Fibroblast of gingiva (primary cell): Measurements from ENCODE around the gene CFAP20DC.
"Not testable (repeated sequence)": the region's sequence is repeated elsewhere in the genome, so short reads cannot be mapped to it uniquely, and the experiment has no call there.

Experiments
- DNase-seq: peaks from one replicate; pipeline ENCODE4 v3.0.0-alpha.2; 2011; ENCODE audit warnings: low read depth

Gene CFAP20DC

DNA sequence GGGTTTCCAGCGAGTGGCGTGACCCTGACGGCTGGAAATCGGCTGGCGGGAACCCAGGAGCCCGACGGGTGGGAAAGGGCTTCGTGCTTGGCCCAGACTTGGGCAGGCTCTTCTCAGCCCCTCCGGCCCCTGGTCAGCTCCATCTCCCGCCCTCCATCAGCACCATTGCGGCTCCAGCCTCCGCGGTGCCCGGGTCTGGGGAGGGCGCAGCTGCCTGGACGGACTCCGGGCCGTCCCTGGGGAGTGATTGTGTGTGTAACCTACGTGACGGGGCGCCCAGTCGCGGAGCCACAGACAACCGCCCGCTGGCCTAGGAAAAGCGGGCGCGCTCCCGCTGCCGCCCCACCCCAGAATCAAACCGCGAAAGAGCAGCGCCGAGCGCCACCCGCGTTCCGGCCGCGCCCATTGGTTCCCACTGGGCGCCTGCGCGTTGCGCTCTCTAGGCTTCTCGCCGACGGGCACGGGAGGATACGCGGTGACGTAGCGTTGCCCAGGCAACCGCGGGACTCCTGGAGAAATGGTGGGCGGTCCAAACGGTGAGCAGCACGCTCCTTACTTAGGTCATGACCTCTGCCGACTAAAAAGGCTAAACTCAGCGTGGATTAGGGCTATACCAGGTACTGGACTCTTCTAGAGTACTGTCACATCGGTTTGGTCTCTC is at the start of gene CFAP20DC:
Gene CFAP20DC (minus strand): TSS at position 355 of the 661 bp plus-strand sequence. CDS start 394 bp downstream, outside the sequence.
- peak; percentile 94 for DNase-seq

- peak; percentile 75 for DNase-seq
Measured at GRCh38 chr3:59098516-59098915, 48.7 kb upstream of the CFAP20DC start.

DNA sequence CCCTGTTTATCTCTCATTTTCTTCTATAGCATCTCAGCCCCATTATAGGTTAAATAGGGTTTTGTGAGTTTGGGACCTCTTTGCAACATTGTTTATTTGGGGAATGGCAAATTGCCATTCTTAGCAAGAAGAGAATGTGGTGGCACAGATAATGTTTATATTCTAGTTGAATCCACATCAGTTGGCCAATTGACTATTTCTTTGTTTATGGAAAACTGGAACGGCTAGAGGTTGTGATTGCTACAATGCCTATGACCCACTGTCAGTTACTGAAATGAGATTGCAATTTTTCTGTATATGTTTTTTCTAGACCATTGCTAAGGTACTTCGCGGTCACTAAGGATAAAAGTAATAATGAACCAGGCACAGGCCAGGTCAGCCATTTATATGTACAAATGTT is 44.6 kb upstream of the CFAP20DC start:
- peak; percentile 86 for DNase-seq

GRCh38 chr3:59093521-59093920 is 43.7 kb upstream of the CFAP20DC start:
- DNase-seq: no peak

- no peak for DNase-seq
Measured at GRCh38 chr3:59088761-59089160, 38.9 kb upstream of the CFAP20DC start.

DNA sequence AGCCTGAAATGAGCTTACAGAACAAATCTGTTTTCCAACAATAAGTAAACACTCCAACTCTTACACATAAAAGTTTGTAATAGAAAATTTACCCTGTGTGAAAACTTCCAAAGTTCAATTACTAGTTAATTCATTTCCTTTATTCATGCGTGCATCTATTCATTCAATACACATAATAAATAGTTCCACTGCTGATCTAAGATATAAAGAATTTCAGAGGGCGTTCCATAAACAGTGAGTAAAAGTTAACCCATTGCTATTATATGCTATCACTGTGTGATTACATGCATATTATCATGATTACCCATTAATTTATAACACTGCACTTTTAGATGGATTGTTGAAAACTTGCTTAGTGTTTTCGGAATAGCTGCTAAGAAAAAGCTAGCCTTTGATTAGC is 36.2 kb upstream of the CFAP20DC start:
- no peak for DNase-seq

GRCh38 chr3:59084583-59084982 is 34.8 kb upstream of the CFAP20DC start:
- peak; percentile 4 for DNase-seq

- DNase-seq: no peak
Measured at GRCh38 chr3:59082106-59082505, 32.3 kb upstream of the CFAP20DC start.

DNA sequence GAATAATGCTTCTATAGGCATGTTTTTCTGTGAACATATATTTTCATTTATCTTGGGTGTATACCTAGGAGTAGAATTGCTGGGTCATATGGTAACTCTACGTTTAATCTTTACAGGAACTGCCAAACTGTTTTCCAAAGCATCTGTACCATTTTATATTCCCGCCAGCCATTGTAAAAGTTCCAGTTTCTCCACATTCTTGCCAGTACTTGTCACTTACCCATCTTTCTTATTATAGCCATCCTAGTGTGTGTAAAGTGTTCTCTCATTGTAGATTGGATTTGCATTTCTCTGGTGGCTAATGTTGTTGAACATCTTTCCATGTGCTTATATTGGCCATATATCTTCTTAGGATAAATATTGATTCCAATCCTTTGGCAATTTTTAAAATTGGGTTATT is 31.2 kb upstream of the CFAP20DC start:
- no peak for DNase-seq

DNA sequence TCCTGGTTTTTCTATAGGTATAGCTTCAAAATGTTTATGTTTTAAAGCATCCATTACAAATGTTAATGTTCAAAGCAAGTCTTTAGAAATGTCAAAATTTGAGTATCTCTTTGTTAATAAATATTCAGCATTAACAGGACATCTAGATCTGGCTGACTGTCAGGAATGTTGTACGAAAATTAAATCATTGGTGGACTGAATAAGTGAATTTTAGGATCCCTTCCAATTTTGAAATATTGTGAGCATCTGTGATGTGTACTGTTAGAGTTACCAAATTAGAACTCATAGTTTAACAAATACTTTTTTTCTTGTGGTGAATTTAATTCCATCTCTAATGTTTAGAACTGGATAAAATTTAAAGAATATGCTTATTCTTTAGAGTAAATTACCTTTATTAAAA is 30.1 kb upstream of the CFAP20DC start:
- no peak for DNase-seq

GRCh38 chr3:59074764-59075163 is 24.9 kb upstream of the CFAP20DC start:
- DNase-seq: no peak

DNA sequence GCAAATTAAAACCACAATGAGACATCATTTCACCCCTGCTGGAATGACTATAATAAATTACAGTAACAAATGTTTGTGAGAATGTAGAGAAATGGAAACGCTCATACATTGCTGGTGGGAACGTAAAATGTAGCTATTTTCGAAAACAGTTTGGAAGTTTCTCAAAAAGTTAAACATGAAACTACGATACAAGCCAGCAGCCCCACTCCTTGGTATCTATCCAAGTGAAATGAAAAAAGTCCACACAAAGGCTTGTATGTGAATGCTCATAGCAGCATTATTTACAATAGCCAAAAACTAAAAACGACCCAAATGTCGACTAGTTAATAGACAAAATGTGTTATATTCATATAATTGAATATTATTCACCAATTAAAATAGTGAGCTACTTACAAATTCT is 22.9 kb upstream of the CFAP20DC start:
- DNase-seq: no peak

GRCh38 chr3:59069838-59070237 is 20.0 kb upstream of the CFAP20DC start:
- DNase-seq: no peak

DNA sequence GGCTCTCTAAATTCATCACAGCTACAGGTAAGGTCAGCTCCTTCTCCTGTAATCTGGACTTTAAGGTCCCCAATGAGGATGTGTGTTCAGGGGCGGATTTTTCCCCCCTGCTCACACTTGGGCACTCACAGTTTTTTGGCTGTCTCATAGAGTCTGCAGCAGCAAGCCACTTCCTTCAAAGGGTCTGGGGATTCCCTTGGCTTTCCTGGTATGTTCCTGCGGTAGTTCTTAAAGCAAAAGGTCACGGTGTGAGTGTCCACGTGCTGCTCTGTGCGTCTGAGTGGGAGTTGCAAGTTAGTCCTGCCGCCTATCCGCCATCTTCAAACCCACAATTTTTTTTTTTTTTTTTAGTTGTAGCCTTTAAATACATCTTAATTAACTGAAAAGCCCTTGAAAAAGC is 15.4 kb upstream of the CFAP20DC start:
- DNase-seq: no peak

DNA sequence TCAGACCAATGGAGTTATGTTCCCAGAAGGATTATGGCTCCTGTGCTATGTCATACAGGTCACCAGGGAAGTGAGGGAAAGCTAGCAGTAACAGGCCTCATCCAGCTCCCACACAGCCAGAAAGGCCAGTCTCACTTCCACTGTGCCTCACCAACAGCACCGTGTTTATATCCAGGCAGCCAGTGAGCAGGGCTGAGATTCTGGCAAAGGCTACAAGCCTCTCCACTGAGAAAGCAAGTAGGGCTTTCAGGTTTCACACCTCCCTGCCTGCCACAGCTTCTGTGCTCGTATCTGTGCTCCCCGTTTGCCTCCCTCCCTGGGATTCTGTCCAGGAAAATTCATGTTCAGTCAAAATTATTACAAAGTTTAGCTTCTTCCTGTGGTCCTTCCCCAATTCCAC is 14.9 kb upstream of the CFAP20DC start:
- DNase-seq: no peak

GRCh38 chr3:59064276-59064675 is 14.5 kb upstream of the CFAP20DC start:
- DNase-seq: no peak

DNA sequence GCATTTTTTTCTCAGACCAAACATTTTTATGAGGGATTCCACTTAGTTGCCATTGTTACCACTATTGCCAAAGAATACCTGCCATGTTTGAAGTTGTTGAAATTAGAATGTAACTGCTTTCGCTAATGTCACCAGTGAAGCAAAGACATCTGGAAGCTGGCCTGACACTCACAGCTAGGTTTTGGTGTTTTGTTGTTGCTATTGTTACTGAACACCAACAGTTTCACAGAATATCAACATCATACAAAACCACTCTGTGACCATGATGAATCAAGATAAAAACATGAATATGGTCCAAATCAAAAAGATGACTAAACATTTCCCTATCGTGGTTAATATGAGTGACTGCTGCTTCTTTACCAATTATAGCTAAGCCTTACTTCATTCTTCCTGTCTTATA is 6.9 kb upstream of the CFAP20DC start:
- DNase-seq: peak; percentile 49

DNA sequence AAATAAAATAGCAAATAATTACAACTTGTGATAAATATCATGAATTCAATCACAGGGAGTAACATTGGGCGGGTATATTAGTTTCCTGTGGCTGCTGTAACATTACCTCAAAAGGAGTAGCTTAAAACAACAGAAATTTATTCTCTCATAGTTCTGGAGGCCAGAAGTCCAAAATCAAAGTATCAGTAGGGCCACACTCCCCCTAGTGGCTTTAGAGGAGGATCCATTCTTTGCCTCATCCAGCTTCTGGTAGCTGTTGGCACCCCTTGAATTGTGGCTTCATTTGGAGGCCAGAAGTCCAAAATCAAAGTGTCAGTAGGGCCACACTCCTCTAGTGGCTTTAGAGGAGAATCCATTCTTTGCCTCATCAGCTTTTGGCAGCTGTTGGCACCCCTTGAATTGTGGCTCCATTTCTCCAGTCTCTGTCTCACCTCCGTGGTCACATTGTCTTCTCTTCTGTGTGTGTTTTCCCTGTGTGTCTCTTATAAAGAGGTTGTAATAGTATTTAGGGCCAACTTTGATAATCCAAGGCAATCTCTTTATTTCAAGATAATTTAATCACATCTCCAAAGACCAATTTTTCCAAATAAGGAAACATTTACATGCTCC is 3.1 kb upstream of the CFAP20DC start:
- DNase-seq: peak; percentile 34

GRCh38 chr3:59050811-59051414 is 1.1 kb upstream of the CFAP20DC start:
- not testable (repeated sequence) for DNase-seq

- DNase-seq: no peak
Measured at GRCh38 chr3:59046839-59047238, 3.0 kb downstream of the CFAP20DC start.

DNA sequence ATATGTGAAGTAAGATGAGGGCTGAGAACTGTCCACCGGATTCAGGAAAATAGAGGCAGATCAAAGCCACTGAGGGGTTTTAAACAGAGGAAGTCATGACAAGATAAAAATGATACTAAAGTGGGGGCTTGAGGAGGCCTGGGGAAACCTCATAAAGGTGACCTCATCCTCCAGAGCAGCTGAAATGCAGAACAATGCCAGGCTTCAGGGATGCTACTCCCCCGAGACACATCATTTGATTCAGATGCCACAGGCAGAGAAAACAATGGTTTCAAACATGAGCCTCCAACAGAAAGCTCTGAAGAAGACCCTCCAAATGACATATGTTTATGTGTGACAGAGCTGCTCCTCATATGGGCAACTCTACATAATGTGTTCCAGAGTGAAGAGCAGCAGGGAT is 6.4 kb downstream of the CFAP20DC start:
- DNase-seq: no peak

GRCh38 chr3:59040902-59041301 is 8.9 kb downstream of the CFAP20DC start:
- peak; percentile 90 for DNase-seq

- no peak for DNase-seq
Measured at GRCh38 chr3:59027607-59028006, 22.2 kb downstream of the CFAP20DC start.

- no peak for DNase-seq
Measured at GRCh38 chr3:59023612-59024011, 26.2 kb downstream of the CFAP20DC start.
